K562 (cell line): ENCODE measurements around the gene LMLN. TPM values are rescaled to one million over a fixed set of nuclear protein-coding genes. Genes with fewer than 3 reads are reported as not detected.

Experiments
- CXXC5 ChIP-seq: fragments of 250-450 bp; sonication (Bioruptor Pico); IDR thresholded peaks from 2 replicates; pipeline ENCODE4 v1.8.0; 2022; ENCODE audit warnings: inconsistent platforms, mild to moderate bottlenecking, moderate library complexity
- ELF4 ChIP-seq: fragments of 450-650 bp; formaldehyde crosslinking; IDR thresholded peaks from 2 replicates; pipeline ENCODE4 v1.4.0; 2022; ENCODE audit warnings: missing genetic modification characterization
- EP400 ChIP-seq: fragments of 450-650 bp; IDR thresholded peaks from 2 replicates; pipeline ENCODE4 v1.6.1; 2017; ENCODE audit warnings: antibody characterized with exemption, mild to moderate bottlenecking, moderate library complexity
- FOXA3 ChIP-seq, 2 experiments: fragments of 450-650 bp in 1 of 2; sonication (generic) in 1 of 2; formaldehyde crosslinking; IDR thresholded peaks in 1 of 2; conservative IDR thresholded peaks in 1 of 2; 2 replicates each; pipeline versions ENCODE4 v1.4.0 to v1.8.0; 2020 to 2022; ENCODE audit warnings: mild to moderate bottlenecking in 2 of 2, missing genetic modification reagents in 1 of 2
- FOXK1 ChIP-seq: sonication (generic); formaldehyde crosslinking; IDR thresholded peaks from 2 replicates; pipeline ENCODE4 v1.8.0; 2022; ENCODE audit warnings: missing genetic modification reagents, mild to moderate bottlenecking, borderline replicate concordance
- FOXK2 ChIP-seq, 2 experiments: fragments of 450-650 bp; IDR thresholded peaks in 1 of 2; conservative IDR thresholded peaks in 1 of 2; 2 replicates each; pipeline ENCODE4 v1.6.1; 2016; ENCODE audit warnings: low read depth in 2 of 2, mild to moderate bottlenecking in 1 of 2
- L3MBTL2 ChIP-seq: fragments of 450-650 bp; IDR thresholded peaks from 2 replicates; pipeline ENCODE4 v1.6.1; 2016; ENCODE audit warnings: mild to moderate bottlenecking, moderate library complexity
- SMARCA4 ChIP-seq: fragments of 450-650 bp; IDR thresholded peaks from 2 replicates; pipeline ENCODE4 v1.6.1; 2016
- SMARCC2 ChIP-seq: fragments of 450-650 bp; IDR thresholded peaks from 2 replicates; pipeline ENCODE4 v1.6.1; 2017; ENCODE audit warnings: antibody characterized with exemption, moderate library complexity, mild to moderate bottlenecking, low read depth
- SMARCE1 ChIP-seq: fragments of 450-650 bp; IDR thresholded peaks from 2 replicates; pipeline ENCODE4 v1.7.1; 2016; ENCODE audit warnings: mild to moderate bottlenecking
- SRSF7 ChIP-seq: fragments of 200-400 bp; formaldehyde crosslinking; optimal IDR thresholded peaks from 2 replicates; pipeline ENCODE3; 2017; ENCODE audit warnings: mild to moderate bottlenecking, low read depth, low read length
- ZNF165 ChIP-seq: fragments of 250-450 bp; sonication (Bioruptor Pico); IDR thresholded peaks from 2 replicates; pipeline ENCODE4 v1.4.0; 2020; ENCODE audit warnings: borderline replicate concordance
- ZNF24 ChIP-seq: fragments of 450-650 bp; IDR thresholded peaks from 2 replicates; pipeline ENCODE4 v1.6.1; 2016
- ZNF766 ChIP-seq: fragments of 200-800 bp; sonication (Bioruptor generic); conservative IDR thresholded peaks from 2 replicates; pipeline ENCODE4 v1.6.1; 2016; ENCODE audit warnings: missing genetic modification characterization, missing compliant biosample characterization
- polyA plus RNA-seq, 8 experiments: library from polyadenylated mRNA; depleted of rRNA in 4 of 8; stranded (reverse) in 5 of 8; unstranded in 3 of 8; fragments of >200 nt; fragmentation: Nextera tagmentation in 2 of 8; fragmentation: Illumina TruSeq in 1 of 8; extraction: Ambion mirVana in 2 of 8; extraction: Trizol in 1 of 8; gene quantifications; 2 replicates each; pipeline versions ENCODE4 v1.2.1 to v1.2.3, GENCODE V29; 2011 to 2014; ENCODE audit warnings: inconsistent platforms in 1 of 8, missing spikeins in 1 of 8
- total RNA-seq, 7 experiments: library from RNA; depleted of rRNA in 6 of 7; stranded (reverse); fragments of >200 nt in 6 of 7; fragmentation: Illumina TruSeq in 2 of 7; extraction: Trizol in 2 of 7; gene quantifications; 2 replicates each; pipeline versions ENCODE4 v1.2.1 to v1.2.3, GENCODE V29; 2011 to 2021; ENCODE audit warnings: low replicate concordance in 1 of 7
- TF ChIP-seq, protein P1 (sequence below), 3 experiments: fragments of 200-800 bp in 1 of 3; sonication (Bioruptor generic) in 1 of 3; sonication (generic) in 1 of 3; formaldehyde crosslinking in 1 of 3; IDR thresholded peaks; 2 replicates each; pipeline versions ENCODE4 v1.6.1 to v1.8.0; 2016 to 2022; ENCODE audit warnings: mild to moderate bottlenecking in 2 of 3, missing compliant biosample characterization in 2 of 3, missing genetic modification characterization in 2 of 3, missing genetic modification reagents in 1 of 3
- TF ChIP-seq, protein P2 (sequence below), 2 experiments: fragments of 200-800 bp in 1 of 2; sonication (Bioruptor generic) in 1 of 2; sonication (generic) in 1 of 2; formaldehyde crosslinking in 1 of 2; IDR thresholded peaks in 1 of 2; conservative IDR thresholded peaks in 1 of 2; 2 replicates each; pipeline versions ENCODE4 v1.5.0 to v1.6.1; 2016 to 2020; ENCODE audit warnings: missing compliant biosample characterization in 1 of 2, missing genetic modification characterization in 1 of 2, missing genetic modification reagents in 1 of 2
- TF ChIP-seq, protein P3 (sequence below), 3 experiments: IDR thresholded peaks in 2 of 3; conservative IDR thresholded peaks in 1 of 3; 2 replicates each; pipeline ENCODE4 v1.5.1; 2011 to 2012; ENCODE audit warnings: low read length in 3 of 3, mild to moderate bottlenecking in 3 of 3, control low read depth in 2 of 3, improper control_type of control experiment in 1 of 3, inconsistent platforms in 1 of 3, low read depth in 1 of 3, mixed read lengths in 1 of 3, moderate library complexity in 1 of 3; ENCODE audit not compliant: insufficient read depth in 2 of 3
- TF ChIP-seq, protein P4 (sequence below): fragments of 450-650 bp; IDR thresholded peaks from 2 replicates; pipeline ENCODE4 v1.7.1; 2018; ENCODE audit warnings: mild to moderate bottlenecking, low read depth; ENCODE audit not compliant: partially characterized antibody

The LMLN gene
- total and polyA plus RNA-seq, 9 of the 15 experiments (the other 6 are each of a cell fraction or from before 2014, with no cell fraction given), result 2.2 to 15.9 (median 6.9) TPM

DNA sequence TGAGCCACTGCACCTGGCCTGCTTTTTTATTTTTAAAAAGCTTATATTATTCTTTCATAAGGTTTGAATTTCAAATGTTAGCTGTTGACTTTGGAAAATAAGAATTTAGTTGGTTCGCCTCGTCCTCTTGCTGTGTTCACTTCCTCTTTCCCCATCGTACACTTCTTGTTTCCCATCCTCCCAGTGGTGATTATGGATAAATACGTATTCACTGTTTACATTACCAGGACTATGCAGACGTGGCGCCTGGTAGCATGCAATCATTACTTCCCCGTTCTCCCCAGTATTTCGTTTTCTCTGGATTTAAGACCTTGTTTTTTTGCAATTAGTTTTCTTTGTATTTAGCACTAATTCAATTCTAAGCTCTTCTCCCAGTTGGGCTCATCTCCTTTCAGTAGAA, 70.1 kb downstream of the LMLN start (continued):
- TF ChIP-seq FOXK1, result 0 out of 2 replicates have a peak, but pooled peaks have one; percentile 25
- no peak for TF ChIP-seq SRSF7
- TF ChIP-seq ELF4 (CRISPR knock-in tag), result no peak
- TF ChIP-seq CXXC5 (CRISPR knock-in tag), result 0 out of 2 replicates have a peak, but pooled peaks have one; percentile 38
- TF ChIP-seq ZNF165 (CRISPR knock-in tag), result no peak
- TF ChIP-seq, protein P1, sequence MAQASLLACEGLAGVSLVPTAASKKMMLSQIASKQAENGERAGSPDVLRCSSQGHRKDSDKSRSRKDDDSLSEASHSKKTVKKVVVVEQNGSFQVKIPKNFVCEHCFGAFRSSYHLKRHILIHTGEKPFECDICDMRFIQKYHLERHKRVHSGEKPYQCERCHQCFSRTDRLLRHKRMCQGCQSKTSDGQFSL (CRISPR knock-in tag; IDR thresholded peaks at IDR 0.05), result no peak
- TF ChIP-seq, protein P1 (tag; IDR thresholded peaks at IDR 0.05), result peak in 1 of 2 experiments; percentile 23; a peak in 1 of 4 replicates
- TF ChIP-seq, protein P2, sequence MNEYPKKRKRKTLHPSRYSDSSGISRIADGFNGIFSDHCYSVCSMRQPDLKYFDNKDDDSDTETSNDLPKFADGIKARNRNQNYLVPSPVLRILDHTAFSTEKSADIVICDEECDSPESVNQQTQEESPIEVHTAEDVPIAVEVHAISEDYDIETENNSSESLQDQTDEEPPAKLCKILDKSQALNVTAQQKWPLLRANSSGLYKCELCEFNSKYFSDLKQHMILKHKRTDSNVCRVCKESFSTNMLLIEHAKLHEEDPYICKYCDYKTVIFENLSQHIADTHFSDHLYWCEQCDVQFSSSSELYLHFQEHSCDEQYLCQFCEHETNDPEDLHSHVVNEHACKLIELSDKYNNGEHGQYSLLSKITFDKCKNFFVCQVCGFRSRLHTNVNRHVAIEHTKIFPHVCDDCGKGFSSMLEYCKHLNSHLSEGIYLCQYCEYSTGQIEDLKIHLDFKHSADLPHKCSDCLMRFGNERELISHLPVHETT (CRISPR knock-in tag; conservative IDR thresholded peaks at IDR 0.05 in 1 of 2, IDR thresholded peaks at IDR 0.05 in 1 of 2), result peak in 1 of 2 experiments; percentile 60; a peak in 2 of 4 replicates
- TF ChIP-seq, protein P3, sequence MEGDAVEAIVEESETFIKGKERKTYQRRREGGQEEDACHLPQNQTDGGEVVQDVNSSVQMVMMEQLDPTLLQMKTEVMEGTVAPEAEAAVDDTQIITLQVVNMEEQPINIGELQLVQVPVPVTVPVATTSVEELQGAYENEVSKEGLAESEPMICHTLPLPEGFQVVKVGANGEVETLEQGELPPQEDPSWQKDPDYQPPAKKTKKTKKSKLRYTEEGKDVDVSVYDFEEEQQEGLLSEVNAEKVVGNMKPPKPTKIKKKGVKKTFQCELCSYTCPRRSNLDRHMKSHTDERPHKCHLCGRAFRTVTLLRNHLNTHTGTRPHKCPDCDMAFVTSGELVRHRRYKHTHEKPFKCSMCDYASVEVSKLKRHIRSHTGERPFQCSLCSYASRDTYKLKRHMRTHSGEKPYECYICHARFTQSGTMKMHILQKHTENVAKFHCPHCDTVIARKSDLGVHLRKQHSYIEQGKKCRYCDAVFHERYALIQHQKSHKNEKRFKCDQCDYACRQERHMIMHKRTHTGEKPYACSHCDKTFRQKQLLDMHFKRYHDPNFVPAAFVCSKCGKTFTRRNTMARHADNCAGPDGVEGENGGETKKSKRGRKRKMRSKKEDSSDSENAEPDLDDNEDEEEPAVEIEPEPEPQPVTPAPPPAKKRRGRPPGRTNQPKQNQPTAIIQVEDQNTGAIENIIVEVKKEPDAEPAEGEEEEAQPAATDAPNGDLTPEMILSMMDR (IDR thresholded peaks at IDR 0.05 in 2 of 3, conservative IDR thresholded peaks at IDR 0.05 in 1 of 3; ENCODE audit: insufficient read depth in 2 of 3, low read depth in 1 of 3, low read length in 3 of 3), result 0 out of 6 replicates have a peak, but pooled peaks of 2 of the 3 experiments have one; percentile 10 to 13
- TF ChIP-seq L3MBTL2, result peak; percentile 62
- TF ChIP-seq SMARCA4, result peak; percentile 28; the same call in 1 of the 2 replicates
- TF ChIP-seq FOXK2 (conservative IDR thresholded peaks at IDR 0.05 in 1 of 2, IDR thresholded peaks at IDR 0.05 in 1 of 2; ENCODE audit: low read depth in 2 of 2), result peak; percentile 90 to 93
- TF ChIP-seq EP400, result peak; percentile 69
- peak; percentile 85 to 96 for TF ChIP-seq FOXA3 (CRISPR knock-in tag; conservative IDR thresholded peaks at IDR 0.05 in 1 of 2, IDR thresholded peaks at IDR 0.05 in 1 of 2)
- 0 out of 2 replicates have a peak, but pooled peaks have one; percentile 16 for TF ChIP-seq SMARCC2
- 0 out of 2 replicates have a peak, but pooled peaks have one; percentile 28 for TF ChIP-seq SMARCE1
- peak; percentile 95 for TF ChIP-seq ZNF24
- peak; percentile 67 for TF ChIP-seq ZNF766 (CRISPR knock-in tag)
- TF ChIP-seq, protein P4, sequence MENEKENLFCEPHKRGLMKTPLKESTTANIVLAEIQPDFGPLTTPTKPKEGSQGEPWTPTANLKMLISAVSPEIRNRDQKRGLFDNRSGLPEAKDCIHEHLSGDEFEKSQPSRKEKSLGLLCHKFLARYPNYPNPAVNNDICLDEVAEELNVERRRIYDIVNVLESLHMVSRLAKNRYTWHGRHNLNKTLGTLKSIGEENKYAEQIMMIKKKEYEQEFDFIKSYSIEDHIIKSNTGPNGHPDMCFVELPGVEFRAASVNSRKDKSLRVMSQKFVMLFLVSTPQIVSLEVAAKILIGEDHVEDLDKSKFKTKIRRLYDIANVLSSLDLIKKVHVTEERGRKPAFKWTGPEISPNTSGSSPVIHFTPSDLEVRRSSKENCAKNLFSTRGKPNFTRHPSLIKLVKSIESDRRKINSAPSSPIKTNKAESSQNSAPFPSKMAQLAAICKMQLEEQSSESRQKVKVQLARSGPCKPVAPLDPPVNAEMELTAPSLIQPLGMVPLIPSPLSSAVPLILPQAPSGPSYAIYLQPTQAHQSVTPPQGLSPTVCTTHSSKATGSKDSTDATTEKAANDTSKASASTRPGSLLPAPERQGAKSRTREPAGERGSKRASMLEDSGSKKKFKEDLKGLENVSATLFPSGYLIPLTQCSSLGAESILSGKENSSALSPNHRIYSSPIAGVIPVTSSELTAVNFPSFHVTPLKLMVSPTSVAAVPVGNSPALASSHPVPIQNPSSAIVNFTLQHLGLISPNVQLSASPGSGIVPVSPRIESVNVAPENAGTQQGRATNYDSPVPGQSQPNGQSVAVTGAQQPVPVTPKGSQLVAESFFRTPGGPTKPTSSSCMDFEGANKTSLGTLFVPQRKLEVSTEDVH, result no peak
